Activated CD4-positive, CD25-positive, alpha-beta regulatory T cell treated with anti-CD3 and anti-CD28 coated beads, Interleukin-2, amount 50 U/mL, for 16 hours (primary cell): ENCODE results near the gene KPNB1.

ENCODE experiments used
- DNase-seq: peaks from one replicate; pipeline ENCODE4 v3.0.0-alpha.2; 2020; ENCODE audit warnings: low read depth, low spot score

The KPNB1 gene

GRCh38 chr17:47696717-47697642, 47.3 kb downstream of the KPNB1 start:
- DNase-seq, result no peak

GRCh38 chr17:47697906-47698711, 48.4 kb downstream of the KPNB1 start:
- no peak for DNase-seq

DNA sequence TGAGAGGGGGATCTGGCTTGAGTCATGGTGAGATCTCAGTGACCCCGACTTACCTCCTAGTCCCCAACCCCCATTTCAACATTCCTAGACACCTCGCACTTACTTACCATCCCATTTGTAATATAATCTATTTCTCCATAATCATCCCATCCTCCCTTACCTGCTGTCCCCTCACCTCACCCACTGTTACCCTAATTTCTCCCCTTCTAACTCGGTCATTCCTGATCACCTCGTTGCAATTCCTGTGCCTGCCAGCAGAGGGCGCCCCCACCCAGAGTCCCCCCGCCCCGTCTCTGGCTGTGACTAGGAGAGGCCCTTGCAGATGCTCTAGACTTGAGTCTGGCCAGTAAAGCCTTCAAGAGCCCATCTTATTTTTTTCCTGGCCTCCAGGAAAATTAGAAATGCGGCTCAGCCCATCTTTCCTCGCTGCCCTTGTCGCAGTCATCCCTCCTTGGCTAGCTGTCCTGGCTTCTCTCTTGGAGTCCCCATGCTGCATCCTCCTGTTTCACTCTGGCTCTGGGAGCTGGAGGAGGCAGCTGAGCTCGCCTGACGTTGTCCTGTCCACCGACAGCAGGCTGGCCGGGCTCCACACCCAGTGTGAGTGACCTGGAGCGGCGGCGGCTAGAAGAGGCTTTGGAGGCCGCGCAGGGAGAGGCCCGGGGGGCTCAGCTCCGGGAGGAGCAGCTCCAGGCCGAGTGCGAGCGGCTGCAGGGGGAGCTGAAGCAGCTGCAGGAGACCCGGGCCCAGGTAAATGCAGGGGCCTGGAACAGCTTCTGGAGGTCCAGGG, 49.2 kb downstream of the KPNB1 start:
- DNase-seq, result peak; percentile 72

DNA sequence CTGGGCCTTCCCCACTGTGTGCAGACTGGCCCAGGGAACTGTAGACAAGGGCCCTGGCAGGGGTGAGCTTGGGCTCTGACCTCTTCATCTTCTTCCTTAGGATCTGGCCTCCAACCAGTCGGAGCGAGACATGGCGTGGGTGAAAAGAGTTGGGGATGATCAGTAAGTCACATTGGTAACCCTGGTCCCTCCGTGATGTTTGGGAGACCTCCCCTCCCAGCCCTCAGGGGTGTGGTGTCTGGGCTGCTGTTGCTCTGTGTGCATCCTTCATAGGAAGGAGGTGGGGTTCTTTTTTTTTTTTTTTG, 49.8 kb downstream of the KPNB1 start:
- DNase-seq, result no peak

GRCh38 chr17:47700471-47701449, 51.0 kb downstream of the KPNB1 start:
- no peak for DNase-seq

DNA sequence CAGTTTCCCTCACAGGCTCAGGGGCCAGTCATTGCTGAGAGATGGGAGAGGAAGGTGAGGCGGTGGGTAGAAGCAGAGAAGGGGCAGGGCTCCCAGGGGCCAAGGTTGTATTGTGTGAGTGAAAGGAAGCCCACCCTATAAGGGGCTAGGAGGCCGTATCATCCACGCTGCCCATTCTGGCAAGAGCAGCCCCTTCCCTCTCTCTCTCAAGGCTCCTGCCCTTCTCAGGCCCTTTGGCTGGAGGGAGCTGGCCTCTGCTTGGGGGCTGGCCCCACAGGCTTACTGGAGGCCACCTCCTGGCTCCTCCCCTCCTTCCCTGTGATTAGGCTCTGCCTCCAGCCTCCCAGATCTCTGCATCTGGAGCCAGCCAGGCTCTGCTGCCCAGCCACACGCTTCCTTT, 51.9 kb downstream of the KPNB1 start:
- no peak for DNase-seq

GRCh38 chr17:47702391-47702995, 52.8 kb downstream of the KPNB1 start:
- no peak for DNase-seq

DNA sequence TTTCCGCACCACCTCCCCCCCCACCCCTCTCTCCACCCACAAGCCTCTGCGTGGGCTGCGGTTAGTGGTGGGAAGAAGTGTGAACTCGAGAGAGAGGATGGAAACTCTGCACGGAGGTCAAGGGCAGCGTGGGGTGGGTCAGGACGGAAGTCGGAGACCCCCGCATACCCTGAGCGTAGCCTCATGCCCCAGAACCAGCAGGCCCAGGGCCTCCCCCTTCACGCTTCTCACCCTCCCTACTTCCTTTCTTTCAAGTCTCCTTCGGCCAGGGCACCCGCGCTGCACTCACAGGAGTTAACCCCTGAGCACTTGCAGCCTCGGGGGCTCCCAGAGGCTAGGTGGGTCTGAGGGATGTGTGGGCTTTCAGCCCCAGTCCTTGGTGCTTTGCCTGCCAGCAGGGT, 53.5 kb downstream of the KPNB1 start:
- no peak for DNase-seq

GRCh38 chr17:47703671-47704070, 54.0 kb downstream of the KPNB1 start:
- no peak for DNase-seq

DNA sequence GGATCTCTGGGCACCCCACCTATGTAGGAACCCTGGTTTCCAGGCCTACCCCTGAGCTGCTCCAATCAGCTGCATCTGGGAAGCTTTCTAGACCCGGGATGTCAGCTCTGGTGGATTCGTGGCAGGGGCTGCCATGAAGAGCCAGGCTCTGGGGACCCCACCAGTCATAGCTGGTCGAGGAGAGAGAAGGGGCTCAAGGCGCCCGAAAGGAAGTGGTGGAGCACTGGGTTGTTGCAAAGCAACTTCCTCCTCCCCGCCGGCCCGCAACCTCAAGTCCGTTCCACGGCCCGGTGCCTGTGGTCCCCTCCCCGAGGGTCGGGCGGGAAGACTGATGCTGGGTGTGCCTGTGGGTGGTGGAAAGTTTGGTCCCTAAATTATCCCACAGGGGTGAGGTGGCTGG, 54.4 kb downstream of the KPNB1 start:
- DNase-seq, result no peak

DNA sequence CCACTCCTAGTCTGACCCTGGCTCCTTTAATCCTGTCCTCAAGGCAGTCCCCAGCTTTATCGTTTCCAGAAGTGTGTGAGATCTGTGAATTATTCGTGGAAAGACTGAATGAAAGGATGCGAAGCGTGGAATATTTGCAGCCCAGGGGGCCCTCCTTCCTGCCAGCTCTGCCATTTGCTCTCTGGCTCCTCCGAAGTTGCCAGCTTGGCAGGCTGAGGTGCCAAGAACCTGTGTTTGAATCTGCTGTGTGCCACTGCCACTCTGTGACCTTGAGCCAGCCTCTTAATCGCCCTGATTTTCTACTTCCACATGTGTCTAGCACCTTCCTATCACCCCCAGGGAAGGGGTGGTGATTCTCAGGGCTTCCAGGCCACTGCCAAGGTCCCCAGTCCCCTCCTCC, 55.0 kb downstream of the KPNB1 start:
- no peak for DNase-seq

DNA sequence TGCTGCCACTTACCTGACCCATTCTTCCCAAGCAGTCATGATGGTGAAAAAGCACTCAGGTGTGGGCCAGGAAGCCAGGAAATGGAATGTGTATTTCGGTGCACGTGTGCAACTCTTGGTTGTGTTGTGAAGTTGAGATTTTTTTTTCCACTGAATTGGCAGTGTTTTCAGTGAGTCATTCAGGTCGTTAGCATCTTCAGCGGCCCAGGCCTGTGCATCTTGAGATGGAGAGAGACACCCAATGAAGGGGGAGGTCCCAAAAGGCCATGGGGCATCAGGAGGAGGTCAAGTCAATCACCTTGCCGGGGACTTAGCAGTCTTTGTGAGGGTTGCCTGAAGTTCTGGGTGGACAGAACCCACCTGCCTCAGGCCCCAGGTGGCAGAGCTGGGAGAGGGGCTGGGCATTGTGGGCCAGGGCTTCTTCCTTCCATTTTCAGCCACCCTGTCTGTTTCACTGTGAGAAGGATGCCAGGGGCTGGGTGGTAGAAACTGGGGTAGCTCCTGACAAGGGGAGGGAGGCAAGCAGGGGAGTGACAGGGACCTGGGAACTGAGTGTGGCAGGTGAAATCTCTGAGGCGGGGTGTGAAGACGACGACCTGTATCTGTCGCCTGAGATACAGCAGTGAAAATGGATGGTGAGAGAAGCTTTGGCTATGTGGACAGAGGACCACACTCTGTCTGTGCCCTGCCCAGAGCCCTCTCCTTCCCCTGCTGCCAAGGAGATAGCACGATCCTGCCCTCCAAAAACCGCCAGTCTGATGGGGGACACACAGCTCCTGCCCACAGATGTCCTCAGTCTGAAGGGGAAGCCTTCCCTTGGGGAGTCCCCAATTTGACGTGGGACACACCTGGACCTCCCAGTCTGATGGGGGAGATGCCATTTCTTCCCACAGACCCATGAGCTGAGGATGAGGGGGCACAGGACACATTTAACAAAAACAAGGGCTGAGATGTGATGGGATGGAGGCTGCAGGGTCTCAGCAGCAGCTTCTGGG, 56.1 kb downstream of the KPNB1 start:
- no peak for DNase-seq

DNA sequence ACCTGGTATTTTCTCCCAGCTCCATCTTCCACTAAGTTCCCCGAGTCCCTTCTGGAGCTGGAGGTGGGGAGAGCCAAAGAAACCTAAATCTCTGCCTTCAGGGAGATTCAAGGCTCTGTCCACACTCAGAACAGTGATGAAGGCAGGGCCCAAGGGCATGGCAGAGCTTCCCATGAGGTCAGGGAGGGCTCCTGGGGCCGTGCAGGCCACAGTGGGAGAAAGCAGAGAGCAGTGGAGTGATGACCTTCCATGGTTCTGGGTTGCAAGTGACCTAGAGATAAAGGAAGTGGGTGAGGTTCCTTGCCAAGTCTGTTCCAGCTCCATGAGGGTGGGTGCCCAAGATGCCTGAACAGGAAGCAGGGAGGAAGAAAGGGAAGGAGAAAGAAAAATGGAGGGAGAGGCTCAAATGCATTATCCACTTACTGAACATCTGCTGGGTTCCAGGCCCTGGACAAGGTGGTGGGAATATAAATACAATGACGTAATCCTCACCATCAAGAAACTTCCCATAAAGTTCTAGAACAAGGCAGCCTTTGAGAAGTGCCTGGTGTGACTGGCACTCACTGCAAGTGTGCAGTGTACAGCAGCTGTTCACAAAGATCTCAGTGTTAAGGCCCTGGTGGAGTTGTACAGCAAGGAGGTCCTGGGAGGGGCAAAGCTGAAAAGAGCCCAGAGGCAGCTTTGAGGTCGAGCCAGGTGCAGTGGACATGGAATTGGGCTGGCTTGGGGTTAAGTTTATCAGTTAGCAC, 57.5 kb downstream of the KPNB1 start:
- DNase-seq, result no peak

DNA sequence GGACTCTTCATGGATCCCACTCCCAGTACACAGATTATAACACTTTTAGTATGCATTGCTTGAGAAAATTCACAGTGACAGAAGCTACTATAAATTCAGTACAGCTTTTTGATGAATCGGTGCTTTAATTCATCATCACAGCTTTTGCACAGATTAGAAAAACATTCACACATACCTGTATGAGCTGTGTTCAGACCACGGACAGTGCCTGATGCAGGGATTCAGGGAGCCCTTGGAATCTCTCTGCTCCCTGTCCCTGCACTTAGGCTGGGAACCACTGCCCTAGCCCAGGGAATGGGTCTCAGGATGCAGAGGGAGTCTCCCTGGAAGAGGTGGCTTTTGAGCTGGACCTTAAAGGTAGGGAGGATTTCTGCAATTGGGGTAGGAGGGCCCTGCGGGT, 58.2 kb downstream of the KPNB1 start:
- no peak for DNase-seq

GRCh38 chr17:47708312-47708863, 58.7 kb downstream of the KPNB1 start:
- no peak for DNase-seq

DNA sequence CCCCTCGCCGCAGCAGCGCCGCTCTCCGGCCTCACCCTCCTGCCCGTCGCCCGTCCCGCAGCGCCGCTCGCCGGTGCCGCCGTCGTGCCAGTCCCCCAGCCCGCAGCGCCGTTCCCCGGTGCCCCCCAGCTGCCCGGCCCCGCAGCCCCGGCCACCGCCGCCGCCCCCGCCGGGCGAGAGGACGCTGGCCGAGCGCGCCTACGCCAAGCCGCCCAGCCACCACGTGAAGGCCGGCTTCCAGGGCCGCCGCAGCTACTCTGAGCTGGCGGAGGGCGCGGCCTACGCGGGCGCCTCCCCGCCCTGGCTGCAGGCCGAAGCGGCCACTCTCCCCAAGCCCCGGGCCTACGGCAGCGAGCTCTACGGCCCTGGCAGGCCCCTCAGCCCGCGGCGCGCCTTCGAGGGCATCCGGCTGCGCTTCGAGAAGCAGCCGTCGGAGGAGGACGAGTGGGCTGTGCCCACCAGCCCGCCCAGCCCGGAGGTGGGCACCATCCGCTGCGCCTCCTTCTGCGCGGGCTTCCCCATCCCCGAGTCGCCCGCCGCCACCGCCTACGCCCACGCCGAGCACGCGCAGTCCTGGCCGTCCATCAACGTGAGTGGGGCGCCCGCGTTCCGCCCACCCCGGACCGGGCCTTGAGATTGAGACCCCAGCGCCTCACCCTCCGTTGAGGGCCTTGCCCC, 59.3 kb downstream of the KPNB1 start:
- DNase-seq, result no peak

- no peak for DNase-seq
These were observed 59.9 kb downstream of the KPNB1 start for GRCh38 chr17:47709594-47709993.
